GM23338 (cell line): Measurements from ENCODE around the gene QRICH1. TPM values are rescaled to one million over a fixed set of nuclear protein-coding genes. Genes with fewer than 3 reads are reported as not detected.

Experiments used
- ATAC-seq: fragments of 200-7000 bp; cut with Tn5 transposase; 3 replicates; pipeline ENCODE4 v1.9.1; 2020
- DNase-seq: peaks from one replicate; pipeline ENCODE4 v3.0.0-alpha.2; 2015; ENCODE audit warnings: low spot score
- H2AFZ ChIP-seq: fragments of 200-600 bp; sonication (generic); 2 replicates; pipeline ENCODE4 v1.8.0; 2016; ENCODE audit warnings: antibody characterized with exemption, mild to moderate bottlenecking, moderate library complexity
- H3F3A ChIP-seq: fragments of 200-600 bp; sonication (generic); replicated peaks from 2 replicates; pipeline ENCODE4 v1.8.0; 2017; ENCODE audit warnings: antibody characterized with exemption, mixed run types, low read depth
- H3K27ac ChIP-seq: fragments of 200-600 bp; sonication (generic); 2 replicates; pipeline ENCODE4 v1.6.1; 2016; ENCODE audit warnings: low read depth
- H3K27me3 ChIP-seq: fragments of 200-600 bp; sonication (generic); 2 replicates; pipeline ENCODE4 v1.8.0; 2016; ENCODE audit warnings: mild to moderate bottlenecking, mixed run types, moderate library complexity; ENCODE audit not compliant: insufficient read depth
- H3K36me3 ChIP-seq: fragments of 200-600 bp; sonication (generic); 2 replicates; pipeline ENCODE4 v1.8.0; 2016; ENCODE audit warnings: mild to moderate bottlenecking; ENCODE audit not compliant: insufficient read depth
- H3K4me1 ChIP-seq: fragments of 200-600 bp; sonication (generic); 2 replicates; pipeline ENCODE4 v1.8.0; 2016; ENCODE audit warnings: mild to moderate bottlenecking, moderate library complexity; ENCODE audit not compliant: insufficient read depth
- H3K4me2 ChIP-seq: fragments of 200-600 bp; sonication (generic); 2 replicates; pipeline ENCODE4 v1.7.1; 2017; ENCODE audit warnings: mixed run types
- H3K4me3 ChIP-seq: fragments of 200-600 bp; sonication (generic); 2 replicates; pipeline ENCODE4 v1.6.1; 2016; ENCODE audit warnings: mixed run types
- H3K79me2 ChIP-seq: fragments of 200-600 bp; sonication (generic); replicated peaks from 2 replicates; pipeline ENCODE4 v1.8.0; 2017; ENCODE audit warnings: mild to moderate bottlenecking; ENCODE audit not compliant: insufficient read depth
- H3K9me2 ChIP-seq: fragments of 200-600 bp; sonication (generic); 2 replicates; pipeline ENCODE4 v1.8.0; 2017; ENCODE audit not compliant: insufficient read depth
- H4K20me1 ChIP-seq: fragments of 200-600 bp; sonication (generic); replicated peaks from 2 replicates; pipeline ENCODE4 v1.8.0; 2017; ENCODE audit warnings: mild to moderate bottlenecking; ENCODE audit not compliant: insufficient read depth
- H3K27ac Mint-ChIP-seq: 2 replicates; pipeline ENCODE4 v1.8.0; 2020; ENCODE audit warnings: inconsistent platforms, mild to moderate bottlenecking, moderate library complexity, mixed read lengths
- H3K27me3 Mint-ChIP-seq: 3 replicates; pipeline ENCODE4 v1.8.0; 2022; ENCODE audit warnings: low read depth, mild to moderate bottlenecking, moderate library complexity, mixed read lengths, inconsistent platforms; ENCODE audit not compliant: insufficient read depth, poor library complexity
- H3K36me3 Mint-ChIP-seq: 3 replicates; pipeline ENCODE4 v1.8.0; 2021; ENCODE audit warnings: low read depth, mild to moderate bottlenecking, inconsistent platforms, moderate library complexity, mixed read lengths
- H3K4me1 Mint-ChIP-seq: 3 replicates; pipeline ENCODE4 v1.8.0; 2020; ENCODE audit warnings: mild to moderate bottlenecking, inconsistent platforms, mixed read lengths
- H3K4me3 Mint-ChIP-seq: 3 replicates; pipeline ENCODE4 v1.8.0; 2021; ENCODE audit warnings: moderate library complexity, mild to moderate bottlenecking, inconsistent platforms, mixed read lengths
- H3K9me3 Mint-ChIP-seq: 3 replicates; pipeline ENCODE4 v1.8.0; 2020; ENCODE audit warnings: moderate library complexity, mild to moderate bottlenecking, inconsistent platforms, mixed read lengths
- CREB1 ChIP-seq: fragments of 250-450 bp; sonication (Bioruptor Pico); IDR thresholded peaks from 2 replicates; pipeline ENCODE4 v1.5.0; 2020; ENCODE audit warnings: low read depth, mild to moderate bottlenecking, moderate library complexity
- CTCF ChIP-seq, 2 experiments: fragments of 200-600 bp in 1 of 2; sonication (generic) in 1 of 2; conservative IDR thresholded peaks; 2 replicates each; pipeline versions ENCODE4 v1.5.1 to v1.6.1; 2016 to 2017; ENCODE audit warnings: antibody characterized with exemption in 2 of 2, low read depth in 2 of 2, mild to moderate bottlenecking in 2 of 2, moderate library complexity in 1 of 2
- ETS1 ChIP-seq: IDR thresholded peaks from 2 replicates; pipeline ENCODE4 v1.6.1; 2016; ENCODE audit warnings: antibody characterized with exemption
- EZH2 ChIP-seq: fragments of 200-600 bp; sonication (generic); IDR thresholded peaks from one replicate; pipeline ENCODE4 v1.8.0; 2017; ENCODE audit warnings: antibody characterized with exemption, mild to moderate bottlenecking, low read depth; ENCODE audit not compliant: unreplicated experiment
- EZH2phosphoT487 ChIP-seq: fragments of 200-600 bp; sonication (generic); IDR thresholded peaks from one replicate; pipeline ENCODE4 v1.8.1; 2018; ENCODE audit warnings: antibody characterized with exemption; ENCODE audit not compliant: unreplicated experiment
- JUNB ChIP-seq: IDR thresholded peaks from one replicate; pipeline ENCODE4 v1.6.1; 2016; ENCODE audit warnings: antibody characterized with exemption; ENCODE audit not compliant: unreplicated experiment
- NANOG ChIP-seq: IDR thresholded peaks from 2 replicates; pipeline ENCODE4 v1.6.1; 2016; ENCODE audit warnings: antibody characterized with exemption, borderline replicate concordance
- POLR2AphosphoS5 ChIP-seq: IDR thresholded peaks from 2 replicates; pipeline ENCODE4 v1.6.1; 2016; ENCODE audit warnings: antibody characterized with exemption, low read depth
- REST ChIP-seq: IDR thresholded peaks from one replicate; pipeline ENCODE4 v1.6.1; 2018; ENCODE audit warnings: antibody characterized with exemption; ENCODE audit not compliant: unreplicated experiment
- STAT1 ChIP-seq: IDR thresholded peaks from one replicate; pipeline ENCODE4 v1.6.1; 2016; ENCODE audit warnings: antibody characterized with exemption; ENCODE audit not compliant: unreplicated experiment
- ZNF114 ChIP-seq: fragments of 250-450 bp; sonication (Bioruptor Pico); IDR thresholded peaks from 2 replicates; pipeline ENCODE4 v1.5.0; 2020; ENCODE audit warnings: mild to moderate bottlenecking, moderate library complexity
- ZNF331 ChIP-seq: fragments of 250-450 bp; sonication (Bioruptor Pico); IDR thresholded peaks from 2 replicates; pipeline ENCODE4 v1.5.0; 2020; ENCODE audit warnings: low read depth, mild to moderate bottlenecking, moderate library complexity
- ZNF462 ChIP-seq: fragments of 250-450 bp; sonication (Bioruptor Pico); IDR thresholded peaks from 2 replicates; pipeline ENCODE4 v1.5.0; 2020; ENCODE audit warnings: mild to moderate bottlenecking, moderate library complexity
- polyA plus RNA-seq: library from polyadenylated mRNA; unstranded; fragments of >200 nt; fragmentation: Nextera tagmentation; extraction: Ambion mirVana; gene quantifications from 2 replicates; pipeline ENCODE4 v1.2.1, GENCODE V29; 2016
- total RNA-seq: library from RNA; depleted of rRNA; stranded (reverse); fragments of >200 nt; shearing (Covaris generic); gene quantifications from 2 replicates; pipeline ENCODE4 v1.2.3, GENCODE V29; 2014

QRICH1 gene
- total and polyA plus RNA-seq, 2 experiments from 2014 or later: 66.9 to 149 TPM

- peak within 1 kb of the TSS; percentile 69; the same call in 1 of the 2 replicates for H2AFZ ChIP-seq
- peak within 1 kb of the TSS; percentile 99 for H3K4me2 ChIP-seq
- peaks cover 9% of the 10 kb centered on the region for H3K79me2 ChIP-seq
These were observed 75.7 kb downstream of the QRICH1 start, which contains the start of gene DALRD3 for GRCh38 chr3:49017971-49018706. Gene DALRD3, minus strand, starts transcription at chr3:49018580. Its CDS starts 16 bp downstream, at chr3:49018564.

More at GRCh38 chr3:49017971-49018706, 75.7 kb downstream of the QRICH1 start, which contains the start of gene DALRD3:
- H3K4me3 Mint-ChIP-seq: peak within 1 kb of the TSS; percentile 93
- H3K27ac Mint-ChIP-seq: peak within 1 kb of the TSS; percentile 71
- H3K4me1 Mint-ChIP-seq: peaks cover 23% of the 10 kb centered on the region
- H3K27me3 Mint-ChIP-seq: peaks cover 30% of the 10 kb centered on the region
- peaks cover 14% of the 10 kb centered on the region for H3K36me3 ChIP-seq
- no peaks in the 10 kb centered on the region for H3K9me2 ChIP-seq
- peaks cover 24% of the 10 kb centered on the region; the same call in 1 of the 2 replicates for H3K4me1 ChIP-seq
- ATAC-seq (peak; percentile 16), DNase-seq (peak; percentile 92)
- H3K27ac ChIP-seq: peak within 1 kb of the TSS; percentile 84; the same call in 1 of the 2 replicates
- peaks cover 49% of the 10 kb centered on the region for H3K36me3 Mint-ChIP-seq
- H3F3A ChIP-seq: peaks cover 46% of the 10 kb centered on the region
- TF ChIP-seq STAT1: no peak
- TF ChIP-seq CREB1 (CRISPR knock-in tag): peak; percentile 91
- no peak for TF ChIP-seq EZH2
- no peak for TF ChIP-seq EZH2phosphoT487
- no peak for TF ChIP-seq REST
- TF ChIP-seq ETS1: peak; percentile 39; the same call in 1 of the 2 replicates
- TF ChIP-seq ZNF114 (CRISPR knock-in tag): no peak
- peak; percentile 69 for TF ChIP-seq POLR2AphosphoS5
- no peak for TF ChIP-seq CTCF (conservative IDR thresholded peaks at IDR 0.05; ENCODE audit: low read depth in 2 of 2)
- TF ChIP-seq NANOG: no peak
- no peak for TF ChIP-seq JUNB
- TF ChIP-seq ZNF462 (CRISPR knock-in tag): no peak
- TF ChIP-seq ZNF331 (CRISPR knock-in tag): no peak
- H3K9me3 Mint-ChIP-seq: no peaks in the 10 kb centered on the region; the same call in 2 of the 3 replicates
- H3K4me3 ChIP-seq: peak within 1 kb of the TSS; percentile 97
- H3K27me3 ChIP-seq: no peaks in the 10 kb centered on the region
- H4K20me1 ChIP-seq: peaks cover 5% of the 10 kb centered on the region
